T47D (cell line): ENCODE measurements around the gene LDLRAP1.

Experiments
- DNase-seq, 2 experiments: peaks; one replicate each; pipeline versions ENCODE4 v3.0.0 to v3.0.0-alpha.2; 2011 to 2012; ENCODE audit warnings: low read depth in 1 of 2, low spot score in 1 of 2
- JUND ChIP-seq: IDR thresholded peaks from 2 replicates; pipeline ENCODE4 v1.6.1; 2012; ENCODE audit warnings: low read depth
- in situ Hi-C: cut with HindIII; loops from 2 replicates; pipeline ENCODE4 v1.10.0; 2016; ENCODE audit warnings: low sequenced_read_pairs, low pct_unique_long_range_greater_than_20kb

Gene LDLRAP1

GRCh38 chr1:25541425-25541824 is 2.0 kb upstream of the LDLRAP1 start:
- no peak for DNase-seq
- no peak for TF ChIP-seq JUND
- in situ Hi-C loops, result no loop called here

- in situ Hi-C loops, result no loop called here
Measured at GRCh38 chr1:25541889-25542658, 1.3 kb upstream of the LDLRAP1 start.

GRCh38 chr1:25543005-25543424 is 391 bp upstream of the LDLRAP1 start:
- DNase-seq, result no peak
- TF ChIP-seq JUND, result no peak
- in situ Hi-C loops, result no loop called here

More at GRCh38 chr1:25541889-25542658, 1.3 kb upstream of the LDLRAP1 start:
- DNase-seq, result no peak
- no peak for TF ChIP-seq JUND

- TF ChIP-seq JUND, result no peak
- in situ Hi-C loops, result no loop called here
- no peak for DNase-seq
Measured at GRCh38 chr1:25544243-25544764, 898 bp downstream of the LDLRAP1 start.

- peak in 1 of 2 experiments; percentile 19 for DNase-seq
- TF ChIP-seq JUND, result no peak
- in situ Hi-C loops, result no loop called here
Measured at GRCh38 chr1:25544819-25545218, 1.4 kb downstream of the LDLRAP1 start.

GRCh38 chr1:25545767-25546166 is 2.4 kb downstream of the LDLRAP1 start:
- in situ Hi-C loops, result no loop called here
- no peak for TF ChIP-seq JUND
- no peak for DNase-seq

GRCh38 chr1:25546193-25546592 is 2.8 kb downstream of the LDLRAP1 start:
- in situ Hi-C loops, result no loop called here
- DNase-seq, result no peak
- no peak for TF ChIP-seq JUND

- no peak for TF ChIP-seq JUND
- in situ Hi-C loops, result no loop called here
- DNase-seq, result no peak
Measured at GRCh38 chr1:25548601-25549000, 5.2 kb downstream of the LDLRAP1 start.

GRCh38 chr1:25549273-25550154 is 6.1 kb downstream of the LDLRAP1 start:
- TF ChIP-seq JUND, result no peak
- in situ Hi-C loops, result no loop called here
- no peak for DNase-seq

- no peak for DNase-seq
- in situ Hi-C loops, result no loop called here
- no peak for TF ChIP-seq JUND
Measured at GRCh38 chr1:25550155-25550506, 6.7 kb downstream of the LDLRAP1 start.

GRCh38 chr1:25550683-25551310 is 7.4 kb downstream of the LDLRAP1 start:
- no peak for TF ChIP-seq JUND

GRCh38 chr1:25553749-25554429 is 10.5 kb downstream of the LDLRAP1 start:
- TF ChIP-seq JUND, result no peak
- in situ Hi-C loops, result no loop called here
- no peak for DNase-seq

More at GRCh38 chr1:25550683-25551310, 7.4 kb downstream of the LDLRAP1 start:
- in situ Hi-C loops, result no loop called here
- no peak for DNase-seq
